ENCODE data around the gene GPR107. TPM values are rescaled to one million over a fixed set of nuclear protein-coding genes. Genes with fewer than 3 reads are reported as not detected.

GPR107 gene
- total RNA-seq, 4 donors from 2014 or later: 13.5 to 20.7 (median 17.5) TPM

DNA sequence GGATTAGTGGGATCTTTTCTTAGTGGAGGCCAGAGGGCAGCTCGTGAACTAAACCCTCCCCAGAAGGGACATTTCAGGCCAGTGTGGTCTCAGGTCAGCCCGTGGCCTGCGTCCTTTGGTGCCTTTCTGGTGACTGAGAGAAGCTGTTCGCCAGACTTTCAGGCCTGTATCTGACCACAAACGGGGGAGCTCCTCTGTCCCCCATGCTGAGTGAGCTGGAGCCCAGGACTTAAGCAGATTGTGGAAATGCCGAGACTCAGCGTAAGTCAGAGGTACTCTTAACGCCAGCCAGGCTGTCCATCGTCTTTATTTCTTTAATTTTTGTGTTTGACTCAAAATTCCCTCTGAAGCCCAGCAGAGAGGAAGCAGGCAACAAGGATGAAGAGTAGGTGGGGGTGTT, 63.7 kb downstream of the GPR107 start:
- Histone ChIP-seq H3K9me3 (no peaks in the 10 kb centered on the region), H3K4me3 (no peak overlapping the region), H3K27me3 (no peaks in the 10 kb centered on the region), H3K4me1 (peaks cover 8 to 21% of the 10 kb centered on the region in 2 donors), H3K27ac (peak overlapping the region; percentile 52 to 69 (median 61)), H3K36me3 (peaks cover 0 to 13% of the 10 kb centered on the region in 2 donors)
- intact Hi-C loops (cut with DNase I; ENCODE audit: low total_unique reads) (no loop called here), in situ Hi-C loops (cut with MboI; ENCODE audit: low sequenced_read_pairs in 4 of 4) (no loop called here)
- DNase-seq: no peak
- ATAC-seq: no peak
- TF ChIP-seq POLR2A (IDR thresholded peaks at IDR 0.05): no peak
- TF ChIP-seq, protein P1, sequence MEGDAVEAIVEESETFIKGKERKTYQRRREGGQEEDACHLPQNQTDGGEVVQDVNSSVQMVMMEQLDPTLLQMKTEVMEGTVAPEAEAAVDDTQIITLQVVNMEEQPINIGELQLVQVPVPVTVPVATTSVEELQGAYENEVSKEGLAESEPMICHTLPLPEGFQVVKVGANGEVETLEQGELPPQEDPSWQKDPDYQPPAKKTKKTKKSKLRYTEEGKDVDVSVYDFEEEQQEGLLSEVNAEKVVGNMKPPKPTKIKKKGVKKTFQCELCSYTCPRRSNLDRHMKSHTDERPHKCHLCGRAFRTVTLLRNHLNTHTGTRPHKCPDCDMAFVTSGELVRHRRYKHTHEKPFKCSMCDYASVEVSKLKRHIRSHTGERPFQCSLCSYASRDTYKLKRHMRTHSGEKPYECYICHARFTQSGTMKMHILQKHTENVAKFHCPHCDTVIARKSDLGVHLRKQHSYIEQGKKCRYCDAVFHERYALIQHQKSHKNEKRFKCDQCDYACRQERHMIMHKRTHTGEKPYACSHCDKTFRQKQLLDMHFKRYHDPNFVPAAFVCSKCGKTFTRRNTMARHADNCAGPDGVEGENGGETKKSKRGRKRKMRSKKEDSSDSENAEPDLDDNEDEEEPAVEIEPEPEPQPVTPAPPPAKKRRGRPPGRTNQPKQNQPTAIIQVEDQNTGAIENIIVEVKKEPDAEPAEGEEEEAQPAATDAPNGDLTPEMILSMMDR (IDR thresholded peaks at IDR 0.05 in 4 of 5, conservative IDR thresholded peaks at IDR 0.05 in 1 of 5): no peak

DNA sequence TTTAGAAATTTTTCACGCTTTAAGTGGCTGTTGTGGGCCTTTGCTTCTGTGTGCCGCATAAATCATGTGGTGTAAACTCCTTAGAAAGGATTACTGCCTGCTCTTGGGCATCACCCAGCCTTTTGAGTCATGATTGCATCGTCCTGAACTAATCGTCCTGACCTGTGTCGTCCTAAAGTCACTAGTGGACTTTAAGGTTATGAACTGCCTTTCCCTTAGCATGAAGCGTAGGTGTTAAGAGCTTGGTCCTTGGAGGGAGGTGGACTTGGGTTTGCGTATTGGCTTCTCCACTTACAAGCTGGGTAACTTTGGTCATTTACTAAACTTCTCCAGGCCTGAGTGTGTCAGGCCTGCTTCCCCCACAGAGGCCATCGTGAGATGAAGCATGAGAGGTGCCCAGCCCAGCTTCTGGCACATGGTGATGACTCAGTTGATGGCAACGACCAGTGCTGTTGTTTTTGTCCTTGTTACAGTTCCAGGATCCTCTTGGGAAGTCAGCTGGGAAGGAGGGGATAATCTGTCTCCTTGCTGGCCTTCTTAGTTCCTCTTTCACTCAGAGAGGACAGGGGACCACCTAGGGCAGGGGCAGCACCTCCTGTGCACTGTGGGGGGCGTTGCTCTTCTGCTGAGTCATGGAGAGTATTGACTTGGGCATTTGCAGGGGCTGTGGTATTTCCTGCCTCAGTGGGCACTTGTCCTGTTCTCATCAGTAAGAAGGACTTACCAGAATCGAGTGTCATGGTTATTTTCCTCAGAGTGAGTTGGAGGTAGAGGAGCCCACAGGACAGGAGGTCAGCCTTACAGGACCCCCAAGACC, 64.3 kb downstream of the GPR107 start:
- Histone ChIP-seq H3K4me1 (peaks cover 8 to 21% of the 10 kb centered on the region in 2 donors), H3K27ac (peak overlapping the region; percentile 52 to 69 (median 61)), H3K36me3 (peaks cover 0 to 10% of the 10 kb centered on the region in 2 donors), H3K27me3 (no peaks in the 10 kb centered on the region), H3K4me3 (no peak overlapping the region), H3K9me3 (no peaks in the 10 kb centered on the region)
- ATAC-seq (peak; percentile 85 to 96), DNase-seq (peak; percentile 41 to 64)
- TF ChIP-seq POLR2A (IDR thresholded peaks at IDR 0.05): no peak
- TF ChIP-seq, protein P1 (IDR thresholded peaks at IDR 0.05 in 4 of 5, conservative IDR thresholded peaks at IDR 0.05 in 1 of 5): no peak
- intact Hi-C loops (cut with DNase I; ENCODE audit: low total_unique reads) (no loop called here), in situ Hi-C loops (cut with MboI; ENCODE audit: low sequenced_read_pairs in 4 of 4) (no loop called here)

DNA sequence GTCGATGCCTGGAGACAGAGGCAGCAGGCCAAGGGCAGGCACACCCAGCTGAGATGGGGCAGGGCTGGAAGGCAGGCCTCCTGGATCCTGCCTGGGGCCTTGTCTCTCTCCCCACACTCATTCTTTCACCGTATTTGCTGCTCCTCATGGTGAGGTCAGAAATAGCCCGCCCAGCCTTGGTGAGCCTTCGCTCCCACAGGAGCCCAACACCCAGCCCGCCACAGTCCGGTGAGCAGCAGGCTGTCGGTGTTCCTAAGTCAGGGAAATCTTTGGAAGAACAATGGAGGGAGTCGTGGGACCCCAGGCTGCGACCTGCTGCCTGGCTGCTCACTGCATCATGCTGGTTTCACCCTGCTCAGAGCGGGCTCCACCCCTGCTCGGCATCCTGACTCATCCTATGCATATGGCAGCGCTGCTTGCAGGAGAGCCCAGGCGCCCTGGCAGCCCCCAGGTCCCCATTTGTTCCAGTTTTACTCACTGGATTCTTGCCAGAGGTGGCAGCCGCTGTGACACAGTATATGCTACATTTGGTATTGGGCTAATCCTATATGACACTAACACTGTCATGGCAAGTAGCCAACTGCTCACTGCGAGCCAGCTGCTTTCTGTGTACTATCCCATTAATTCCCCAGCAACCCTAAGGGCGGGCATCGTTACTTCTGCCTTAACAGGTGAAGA, 65.3 kb downstream of the GPR107 start:
- no peak for ATAC-seq
- Histone ChIP-seq H3K9me3 (no peaks in the 10 kb centered on the region), H3K4me1 (peaks cover 8 to 21% of the 10 kb centered on the region in 2 donors), H3K27ac (peak overlapping the region in 3 of 4 donors; percentile 52 to 63 (median 59)), H3K36me3 (peaks cover 0 to 10% of the 10 kb centered on the region in 2 donors), H3K4me3 (no peak overlapping the region), H3K27me3 (no peaks in the 10 kb centered on the region)
- in situ Hi-C loops (cut with MboI; ENCODE audit: low sequenced_read_pairs in 4 of 4): no loop called here
- intact Hi-C loops (cut with DNase I; ENCODE audit: low total_unique reads): no loop called here
- DNase-seq: no peak
- TF ChIP-seq POLR2A (IDR thresholded peaks at IDR 0.05): no peak
- TF ChIP-seq, protein P1 (IDR thresholded peaks at IDR 0.05 in 4 of 5, conservative IDR thresholded peaks at IDR 0.05 in 1 of 5): no peak

DNA sequence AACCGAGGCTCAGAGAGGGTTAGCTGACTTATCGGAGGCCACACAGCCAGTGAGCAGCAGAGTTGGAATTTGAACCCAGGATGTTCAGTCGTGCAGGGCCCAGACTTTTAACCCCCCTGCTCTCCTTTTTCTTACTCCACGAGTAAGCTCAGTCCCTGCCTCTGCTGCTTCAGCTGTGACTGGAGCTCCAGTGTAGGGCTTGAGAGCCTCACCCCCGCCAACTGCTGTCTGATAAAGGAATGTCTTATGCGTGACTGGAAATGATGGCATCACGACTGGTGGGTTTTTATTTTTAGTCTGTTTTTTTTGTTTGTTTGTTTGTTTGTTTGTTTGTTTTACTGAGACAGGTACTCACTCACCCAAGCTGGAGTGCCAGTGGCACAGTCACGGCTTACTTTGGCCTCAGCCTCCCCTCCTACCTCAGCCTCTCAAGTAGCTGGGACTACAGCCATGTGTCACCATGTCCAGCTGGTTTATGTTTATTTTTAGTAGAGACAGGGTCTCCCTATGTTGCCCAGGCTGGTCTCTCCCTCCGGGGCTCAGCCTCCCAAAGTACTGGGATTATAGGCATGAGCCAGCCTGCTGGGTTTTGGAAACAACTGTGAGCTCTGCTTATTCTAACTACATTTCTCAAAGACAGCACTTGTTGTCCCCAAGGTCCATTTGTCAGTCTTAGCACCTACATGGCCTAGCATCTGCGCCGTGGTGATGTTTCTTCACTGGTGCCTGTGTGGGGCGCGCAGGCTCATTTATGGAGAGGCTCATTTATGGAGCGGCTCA, 66.0 kb downstream of the GPR107 start:
- in situ Hi-C loops (cut with MboI; ENCODE audit: low sequenced_read_pairs in 4 of 4): no loop called here
- peaks cover 0 to 10% of the 10 kb centered on the region in 2 donors for H3K36me3 ChIP-seq

More for the DNA sequence above, 66.0 kb downstream of the GPR107 start:
- Histone ChIP-seq H3K9me3 (no peaks in the 10 kb centered on the region), H3K4me1 (peaks cover 8 to 21% of the 10 kb centered on the region in 2 donors), H3K4me3 (no peak overlapping the region), H3K27ac (no peak overlapping the region), H3K27me3 (no peaks in the 10 kb centered on the region)
- intact Hi-C loops (cut with DNase I; ENCODE audit: low total_unique reads): no loop called here
- TF ChIP-seq, protein P1 (IDR thresholded peaks at IDR 0.05 in 4 of 5, conservative IDR thresholded peaks at IDR 0.05 in 1 of 5): no peak
- TF ChIP-seq POLR2A (IDR thresholded peaks at IDR 0.05): no peak
- no peak for ATAC-seq
- no peak for DNase-seq
